HEK293T (cell line): Measurements from ENCODE around the gene COX6A2.

ENCODE experiments used
- BHLHE40 ChIP-seq: fragments of 450-650 bp; IDR thresholded peaks from 2 replicates; pipeline ENCODE4 v1.6.1; 2016; ENCODE audit warnings: mild to moderate bottlenecking, moderate library complexity, borderline replicate concordance
- CTBP1 ChIP-seq: fragments of 450-650 bp; IDR thresholded peaks from 2 replicates; pipeline ENCODE4 v1.6.1; 2016; ENCODE audit warnings: borderline replicate concordance
- FOXA1 ChIP-seq: fragments of 450-650 bp; IDR thresholded peaks from 2 replicates; pipeline ENCODE4 v1.6.1; 2016; ENCODE audit warnings: mild to moderate bottlenecking
- L3MBTL2 ChIP-seq: fragments of 450-650 bp; conservative IDR thresholded peaks from 2 replicates; pipeline ENCODE4 v1.6.1; 2016; ENCODE audit warnings: mild to moderate bottlenecking
- SP1 ChIP-seq: fragments of 450-650 bp; IDR thresholded peaks from 2 replicates; pipeline ENCODE4 v1.6.1; 2017
- ZNF384 ChIP-seq: fragments of 450-650 bp; IDR thresholded peaks from 2 replicates; pipeline ENCODE4 v1.6.1; 2016
- TF ChIP-seq, protein P1 (sequence below): fragments of 450-650 bp; IDR thresholded peaks from 2 replicates; pipeline ENCODE4 v1.6.1; 2016

DNA sequence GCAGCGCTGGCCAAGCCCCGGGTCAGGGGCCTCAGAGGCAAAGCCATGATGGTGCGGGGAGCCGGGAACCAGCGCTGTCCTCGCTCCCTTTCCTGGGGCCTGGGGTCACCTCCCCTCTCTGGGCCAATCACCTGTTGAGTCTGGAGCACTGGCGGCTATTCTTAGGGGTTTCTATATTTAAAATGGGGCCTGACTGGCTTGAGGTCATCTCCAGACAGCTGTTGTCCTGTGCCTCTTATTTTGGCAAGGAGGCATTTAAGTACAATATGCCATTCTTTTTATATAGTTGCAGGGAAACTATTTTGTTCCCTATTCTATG lies at the start of gene COX6A2:
- TF ChIP-seq FOXA1 = no peak
- no peak for TF ChIP-seq ZNF384
- TF ChIP-seq, protein P1, sequence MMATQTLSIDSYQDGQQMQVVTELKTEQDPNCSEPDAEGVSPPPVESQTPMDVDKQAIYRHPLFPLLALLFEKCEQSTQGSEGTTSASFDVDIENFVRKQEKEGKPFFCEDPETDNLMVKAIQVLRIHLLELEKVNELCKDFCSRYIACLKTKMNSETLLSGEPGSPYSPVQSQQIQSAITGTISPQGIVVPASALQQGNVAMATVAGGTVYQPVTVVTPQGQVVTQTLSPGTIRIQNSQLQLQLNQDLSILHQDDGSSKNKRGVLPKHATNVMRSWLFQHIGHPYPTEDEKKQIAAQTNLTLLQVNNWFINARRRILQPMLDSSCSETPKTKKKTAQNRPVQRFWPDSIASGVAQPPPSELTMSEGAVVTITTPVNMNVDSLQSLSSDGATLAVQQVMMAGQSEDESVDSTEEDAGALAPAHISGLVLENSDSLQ = no peak
- no peak for TF ChIP-seq SP1
- no peak for TF ChIP-seq L3MBTL2
- no peak for TF ChIP-seq BHLHE40
- no peak for TF ChIP-seq CTBP1
